LoVo (cell line): ENCODE measurements around the gene PSMC3.

Experiments used
- DNase-seq: peaks from one replicate; pipeline ENCODE4 v3.0.0-alpha.2; 2016; ENCODE audit warnings: low spot score

Gene PSMC3

DNA sequence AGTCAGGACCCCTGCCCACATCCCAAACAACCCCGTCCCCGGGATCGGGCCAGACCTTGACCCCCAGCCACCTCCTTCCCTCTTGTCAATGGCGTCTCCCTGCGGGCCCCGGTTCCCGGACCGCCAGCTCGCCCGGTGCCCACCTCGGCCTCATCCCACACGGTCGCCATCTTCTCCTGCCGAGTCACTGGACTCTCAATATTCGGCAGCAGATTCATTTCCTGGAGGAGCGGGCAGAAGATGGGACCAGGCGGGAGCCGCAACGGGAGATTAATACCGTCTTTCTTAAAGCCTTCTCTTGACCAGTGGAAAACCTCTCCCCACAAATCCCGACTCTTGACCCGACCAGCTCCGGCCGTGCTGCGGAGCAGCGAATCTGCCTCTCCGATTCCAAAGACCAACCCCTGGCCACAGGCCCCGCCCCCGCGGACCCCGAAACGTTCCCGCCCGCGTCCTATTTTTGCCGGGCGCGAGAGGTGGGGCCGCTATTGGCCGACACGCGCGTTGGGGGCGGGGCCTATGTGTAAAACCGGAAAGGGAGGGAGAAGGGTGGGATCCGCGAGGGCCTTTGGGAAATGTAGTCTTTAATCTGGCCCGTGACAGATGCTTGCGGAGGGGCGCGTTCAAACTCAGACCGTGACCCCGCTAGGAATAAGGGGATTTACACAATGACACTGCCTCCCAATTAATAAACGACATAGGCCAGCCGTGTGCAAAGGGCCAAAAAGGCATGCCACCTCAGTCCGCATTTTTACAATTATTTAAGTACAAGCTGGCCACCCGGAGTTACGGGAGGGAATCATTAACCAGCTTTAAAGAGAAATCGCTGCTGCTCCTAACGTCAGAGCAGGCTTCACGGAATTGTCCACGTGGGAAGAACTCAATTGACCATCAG, at the start of gene PSMC3:
Gene PSMC3, minus strand, starts transcription at position 378 of the 895 bp plus-strand sequence. Its CDS starts 160 bp downstream, at position 218.
- peak; percentile 97 for DNase-seq

DNA sequence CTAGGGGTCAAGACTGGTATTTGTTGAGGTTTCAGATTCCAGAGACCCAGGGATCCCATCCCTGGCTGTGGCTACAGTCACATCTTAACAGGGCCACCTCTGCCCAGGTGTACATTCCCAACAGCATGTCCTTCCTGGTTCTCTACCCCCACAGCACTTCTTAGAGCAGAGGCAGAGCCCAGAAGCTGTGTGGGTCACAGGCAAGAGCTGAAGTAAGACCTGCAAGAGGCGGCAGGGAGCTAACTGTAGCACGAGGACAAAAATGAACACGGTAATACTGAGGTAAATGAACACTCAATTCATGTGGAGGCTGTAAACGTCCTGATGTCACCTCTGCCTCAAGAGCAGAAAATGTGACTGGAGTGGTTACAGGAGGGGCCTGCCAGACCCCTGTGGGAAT, 44.4 kb upstream of the PSMC3 start:
- DNase-seq = no peak

DNA sequence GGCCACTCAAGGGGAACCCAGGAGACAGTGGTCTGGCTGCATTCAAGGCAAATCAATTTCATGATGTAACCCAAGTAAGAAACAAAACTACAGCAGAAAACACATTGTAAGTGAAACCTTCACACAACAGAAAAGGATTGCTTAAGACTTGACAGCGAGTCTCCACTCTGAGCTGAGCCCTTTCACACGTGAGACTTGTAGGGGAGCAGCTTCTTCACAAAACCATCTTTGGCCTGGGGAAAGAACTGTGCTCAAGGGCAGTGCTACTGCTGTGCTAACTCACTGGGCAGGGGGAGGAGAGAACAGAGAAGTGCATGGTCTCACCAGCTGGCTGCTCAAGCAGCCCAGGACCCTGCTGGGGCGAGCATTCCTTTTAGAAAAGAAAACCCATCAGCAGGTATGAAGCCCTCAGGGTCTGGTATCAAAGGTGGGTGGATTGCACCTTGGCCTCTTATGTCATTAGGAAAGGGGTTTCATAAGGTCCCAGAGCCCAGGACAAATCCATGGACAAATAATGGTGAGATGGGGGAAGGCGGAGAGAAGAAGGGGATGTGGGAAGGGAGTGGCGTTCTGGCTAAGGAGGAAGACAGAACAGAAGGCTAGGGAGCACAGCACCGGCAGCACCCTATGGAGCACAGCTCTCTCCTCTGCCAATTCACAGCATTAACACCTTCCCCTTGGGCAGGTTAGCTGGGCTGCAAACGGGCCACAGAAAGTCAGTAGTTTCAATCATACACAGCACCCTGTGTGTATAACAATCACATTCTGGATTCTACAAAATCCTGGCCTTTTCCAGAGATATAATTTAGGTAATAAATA, 43.3 kb upstream of the PSMC3 start:
- DNase-seq = no peak

DNA sequence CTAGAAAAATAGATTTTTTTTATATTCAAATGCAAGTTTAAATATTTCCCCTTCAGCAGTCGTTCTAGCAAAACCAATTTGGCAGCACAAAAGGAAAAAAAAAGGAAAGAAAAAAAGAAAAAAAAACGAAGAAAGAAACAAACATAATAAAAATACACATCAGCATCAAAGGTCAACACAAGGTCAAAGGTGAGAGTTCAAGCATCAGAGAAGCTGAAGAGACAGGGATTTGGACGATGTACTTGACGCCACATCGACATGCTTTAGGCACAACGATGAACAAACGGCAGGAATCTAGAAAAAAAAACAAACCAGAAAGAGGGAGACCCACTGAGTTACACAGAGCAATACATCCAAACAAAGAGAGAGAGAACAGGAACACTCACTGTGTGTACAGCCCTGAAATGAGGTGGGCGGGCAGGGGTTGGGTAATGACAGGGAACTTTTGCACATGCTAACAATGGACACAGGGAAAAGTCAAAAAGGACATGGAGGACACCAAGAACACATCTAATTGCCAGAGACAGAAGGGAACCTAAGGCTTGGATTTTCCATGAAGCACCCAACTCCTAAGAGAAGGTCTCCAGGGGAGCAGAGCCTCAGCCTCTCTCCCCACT, 42.5 kb upstream of the PSMC3 start:
- no peak for DNase-seq

DNA sequence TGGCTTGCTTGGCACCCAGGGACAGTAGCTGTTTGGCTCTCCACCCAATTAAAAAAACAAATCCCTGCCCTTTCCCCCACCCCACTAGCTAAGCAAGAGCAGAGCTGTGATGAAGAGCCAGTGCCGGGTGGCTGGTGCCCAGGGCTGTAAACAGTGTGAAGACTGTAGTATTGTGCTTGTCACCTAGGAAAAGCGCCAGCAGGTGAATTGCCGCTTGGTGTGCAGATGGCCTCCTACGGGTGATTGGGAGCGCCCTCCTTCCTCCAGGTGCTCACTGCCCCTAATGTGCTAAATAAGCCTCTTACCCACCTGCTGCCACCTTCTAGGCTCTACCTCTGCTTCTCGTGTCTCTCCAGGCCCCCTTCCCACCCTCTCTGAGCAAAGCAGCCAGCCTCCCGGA, 41.1 kb upstream of the PSMC3 start:
- no peak for DNase-seq

- no peak for DNase-seq
Measured at GRCh38 chr11:47466701-47467250, 40.5 kb upstream of the PSMC3 start.

- DNase-seq = no peak
Measured at GRCh38 chr11:47466201-47466600, 40.0 kb upstream of the PSMC3 start.

- DNase-seq = no peak
Measured at GRCh38 chr11:47464483-47464882, 38.2 kb upstream of the PSMC3 start.

DNA sequence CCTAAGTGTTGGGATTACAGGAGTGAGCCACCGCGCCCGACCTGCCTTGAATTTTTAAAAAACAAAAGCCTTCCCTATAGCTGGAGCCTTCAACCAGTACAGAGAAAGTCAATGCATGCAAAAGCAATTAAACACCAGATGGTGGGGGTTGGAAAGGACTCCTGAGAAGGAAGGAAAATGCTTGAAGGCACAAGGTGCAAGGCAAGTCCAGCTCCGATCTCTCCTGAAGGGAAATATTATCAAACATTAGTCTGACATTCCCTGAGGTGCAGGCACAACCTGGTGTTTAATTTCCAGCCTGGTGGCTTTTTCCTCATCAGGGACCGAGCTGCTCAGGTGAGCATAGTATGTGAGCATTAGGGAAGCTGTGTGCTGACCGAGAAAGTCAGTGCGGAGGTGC, 35.6 kb upstream of the PSMC3 start:
- no peak for DNase-seq

DNA sequence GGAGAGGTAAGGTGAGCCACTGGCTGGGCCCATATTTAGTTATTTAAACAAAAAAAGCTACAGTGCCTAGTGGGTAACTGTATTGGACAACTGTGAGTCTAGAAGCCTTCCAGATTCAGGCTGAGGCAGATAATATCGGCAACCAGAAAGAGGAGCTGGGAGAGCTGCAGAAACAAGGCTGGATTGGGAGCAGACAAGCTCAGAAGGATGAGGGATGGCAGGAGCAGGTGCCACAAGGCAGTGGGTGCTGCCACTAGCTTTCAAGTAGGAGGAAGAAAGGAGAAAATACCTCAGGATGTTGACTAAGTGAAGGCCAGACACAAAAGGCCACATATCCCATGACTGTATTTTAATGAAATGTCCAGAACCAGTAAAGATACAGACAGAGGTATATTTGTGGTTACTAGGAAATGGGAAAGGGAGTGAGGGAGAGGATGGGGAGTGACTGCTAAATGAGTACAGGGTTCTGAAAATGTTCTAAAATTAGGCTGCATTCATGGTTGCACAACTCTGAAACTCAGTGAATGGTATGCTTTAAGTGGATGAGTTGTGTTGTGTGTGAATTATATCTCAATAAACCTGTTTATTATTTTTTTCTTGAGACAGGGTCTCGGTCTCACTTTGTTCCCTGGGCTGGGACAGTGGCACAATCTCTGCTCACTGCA, 34.5 kb upstream of the PSMC3 start:
- DNase-seq = no peak

GRCh38 chr11:47454258-47454671, 28.0 kb upstream of the PSMC3 start:
- peak; percentile 73 for DNase-seq

- no peak for DNase-seq
Measured at GRCh38 chr11:47453365-47453764, 27.1 kb upstream of the PSMC3 start.

GRCh38 chr11:47451990-47452389, 25.8 kb upstream of the PSMC3 start:
- no peak for DNase-seq

DNA sequence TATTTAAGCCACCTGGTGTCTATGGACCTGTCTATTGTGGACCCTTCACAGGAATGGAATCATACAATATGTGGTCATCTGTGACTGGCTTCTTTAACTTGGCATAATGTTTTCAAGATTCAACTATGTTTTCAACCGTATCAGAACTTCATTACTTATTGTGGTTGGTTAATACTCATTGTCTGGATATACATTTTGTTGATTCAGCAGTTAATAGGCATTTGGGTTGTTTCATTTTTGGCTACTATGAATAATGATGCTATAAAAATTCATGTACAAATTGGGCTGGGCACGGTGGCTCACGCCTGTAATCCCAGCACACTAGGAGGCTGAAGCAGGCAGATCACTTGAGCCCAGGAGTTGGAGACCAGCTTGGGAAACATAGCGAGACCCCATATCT, 25.2 kb upstream of the PSMC3 start:
- no peak for DNase-seq

- DNase-seq = no peak
Measured at GRCh38 chr11:47449541-47449940, 23.3 kb upstream of the PSMC3 start.

- no peak for DNase-seq
Measured at GRCh38 chr11:47448566-47449427, 22.6 kb upstream of the PSMC3 start, which contains the start of gene RAPSN. RAPSN (minus strand) TSS chr11:47449136; CDS start chr11:47448964, 172 bp downstream.

DNA sequence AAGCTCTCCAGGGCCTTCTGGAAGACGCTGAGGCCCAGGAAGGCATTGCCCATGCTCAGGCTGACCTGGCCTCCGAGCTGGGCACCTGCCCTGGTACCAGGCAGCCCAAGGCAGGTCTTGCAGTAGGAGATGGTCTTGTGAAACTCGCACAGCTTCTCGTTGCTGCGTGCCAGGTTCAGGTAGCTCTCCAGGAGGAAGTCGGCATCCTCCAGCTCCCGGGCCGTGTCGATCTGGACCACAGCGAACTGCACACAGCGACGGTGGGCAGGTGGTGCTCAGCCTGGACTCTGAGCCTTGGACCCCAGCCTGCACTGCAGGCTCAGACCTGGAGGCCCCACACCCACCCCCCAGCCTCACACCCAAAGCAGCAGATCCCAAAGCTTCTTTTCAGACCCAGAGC, 21.7 kb upstream of the PSMC3 start:
- no peak for DNase-seq

DNA sequence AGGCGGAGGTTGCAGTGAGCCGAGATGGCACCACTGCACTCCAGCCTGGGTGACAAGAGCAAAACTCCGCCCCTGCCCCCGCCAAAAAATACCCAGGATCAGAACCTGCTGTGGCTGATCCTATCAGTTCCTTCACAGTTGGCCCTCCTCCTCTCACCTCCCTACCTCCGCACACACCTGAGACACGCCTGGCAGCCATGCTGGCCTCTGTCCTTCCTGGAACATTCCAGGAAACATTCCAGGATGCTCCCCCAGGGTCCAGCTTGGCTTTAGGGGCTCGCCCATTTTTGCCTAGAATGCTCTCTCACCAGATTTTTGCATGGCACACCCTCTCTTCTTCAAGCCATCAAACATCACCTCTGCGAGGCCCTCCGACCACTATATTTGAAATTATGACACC, 20.6 kb upstream of the PSMC3 start:
- DNase-seq = no peak

GRCh38 chr11:47445840-47446239, 19.6 kb upstream of the PSMC3 start:
- DNase-seq = no peak

DNA sequence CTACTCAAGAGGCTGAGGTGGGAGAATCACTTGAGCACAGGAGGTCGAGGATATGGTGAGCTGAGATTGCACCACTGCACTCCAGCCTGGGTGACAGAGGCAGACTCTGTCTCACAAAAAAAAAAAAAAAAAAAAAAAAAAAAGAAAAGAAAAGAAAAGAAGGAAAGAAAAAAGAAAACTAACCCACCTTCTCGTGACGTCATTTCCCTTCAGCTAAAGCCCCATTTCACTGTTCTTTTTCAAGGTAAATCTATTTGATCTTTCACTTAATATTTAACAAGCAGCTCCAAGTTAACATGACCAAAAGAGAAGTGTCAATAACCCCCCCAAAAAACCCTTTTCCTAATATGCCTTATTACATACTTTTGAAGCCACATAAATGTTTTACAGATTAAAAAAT, 17.6 kb upstream of the PSMC3 start:
- no peak for DNase-seq
